ENCODE data around the gene ZNF568. TPM values are rescaled to one million over a fixed set of nuclear protein-coding genes. Genes with fewer than 3 reads are reported as not detected.

ZNF568 gene
- 4.3 TPM for total RNA-seq

GRCh38 chr19:36915992-36916830 lies at the start of gene ZNF568, which contains the start of gene ZNF829:
Gene ZNF568 (plus strand): TSS chr19:36916332. CDS start chr19:36922771, 6,439 bp downstream.
Gene ZNF829 (minus strand): TSS chr19:36916291. CDS start chr19:36915167, 1,124 bp downstream.
- Histone ChIP-seq H3K27me3 (ENCODE audit: insufficient read depth, low read length) (no peaks in the 10 kb centered on the region), H3K4me1 (ENCODE audit: insufficient read depth, low read length) (peaks cover 12% of the 10 kb centered on the region), H3K9me3 (ENCODE audit: low read depth, low read length) (peaks cover 5% of the 10 kb centered on the region), H3K4me3 (ENCODE audit: low read length) (peak within 1 kb of the TSS; percentile 52)

DNA sequence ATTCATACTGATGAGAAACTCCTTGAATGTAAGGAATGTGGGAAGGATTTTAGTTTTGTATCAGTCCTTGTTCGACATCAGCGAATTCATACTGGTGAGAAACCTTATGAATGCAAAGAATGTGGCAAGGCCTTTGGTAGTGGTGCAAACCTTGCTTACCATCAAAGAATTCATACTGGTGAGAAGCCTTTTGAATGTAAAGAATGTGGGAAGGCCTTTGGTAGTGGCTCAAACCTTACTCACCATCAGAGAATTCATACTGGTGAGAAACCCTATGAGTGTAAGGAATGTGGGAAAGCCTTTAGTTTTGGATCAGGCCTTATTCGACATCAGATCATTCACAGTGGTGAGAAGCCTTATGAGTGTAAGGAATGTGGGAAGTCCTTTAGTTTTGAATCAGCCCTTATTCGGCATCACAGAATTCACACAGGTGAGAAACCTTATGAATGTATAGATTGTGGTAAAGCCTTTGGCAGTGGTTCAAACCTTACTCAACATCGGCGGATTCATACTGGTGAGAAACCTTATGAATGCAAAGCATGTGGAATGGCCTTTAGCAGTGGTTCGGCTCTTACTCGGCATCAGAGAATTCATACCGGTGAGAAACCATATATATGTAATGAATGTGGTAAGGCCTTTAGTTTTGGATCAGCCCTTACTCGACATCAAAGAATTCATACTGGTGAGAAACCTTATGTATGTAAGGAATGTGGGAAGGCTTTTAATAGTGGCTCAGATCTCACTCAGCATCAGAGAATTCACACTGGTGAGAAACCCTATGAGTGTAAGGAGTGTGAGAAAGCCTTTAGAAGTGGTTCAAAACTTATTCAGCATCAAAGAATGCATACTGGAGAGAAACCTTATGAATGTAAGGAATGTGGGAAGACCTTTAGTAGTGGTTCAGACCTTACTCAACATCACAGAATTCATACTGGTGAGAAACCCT lies 38.9 kb upstream of the ZNF568 start:
- Histone ChIP-seq H3K4me3 (ENCODE audit: low read length) (no peak overlapping the region), H3K4me1 (ENCODE audit: insufficient read depth, low read length) (no peaks in the 10 kb centered on the region), H3K9me3 (ENCODE audit: low read depth, low read length) (peaks cover 97% of the 10 kb centered on the region), H3K27me3 (ENCODE audit: insufficient read depth, low read length) (no peaks in the 10 kb centered on the region)

DNA sequence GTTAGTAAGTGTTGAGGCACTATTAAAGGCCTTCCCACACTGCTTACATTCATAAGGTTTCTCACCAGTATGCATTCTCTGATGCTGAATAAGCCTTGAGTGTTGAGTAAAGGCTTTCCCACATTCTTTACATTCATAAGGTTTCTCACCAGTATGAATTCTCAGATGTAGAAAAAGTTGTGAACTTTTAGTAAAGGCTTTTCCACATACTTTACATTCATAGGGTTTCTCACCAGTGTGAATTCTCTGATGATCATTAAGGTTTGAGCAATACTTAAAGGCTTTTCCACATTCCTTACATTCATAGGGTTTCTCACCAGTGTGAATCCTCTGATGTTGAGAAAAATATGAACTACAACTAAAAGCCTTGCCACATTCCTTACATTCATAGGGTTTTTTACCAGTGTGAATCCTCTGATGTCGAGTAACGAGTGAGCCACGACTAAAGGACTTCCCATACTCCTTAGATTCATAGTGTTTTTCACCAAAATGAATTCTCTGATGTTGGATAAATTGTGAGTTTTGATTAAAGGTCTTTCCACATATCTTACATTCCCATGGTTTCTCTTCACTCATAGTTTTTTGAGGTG lies 24.3 kb upstream of the ZNF568 start:
- Histone ChIP-seq H3K4me3 (ENCODE audit: low read length) (no peak overlapping the region), H3K27me3 (ENCODE audit: insufficient read depth, low read length) (no peaks in the 10 kb centered on the region), H3K4me1 (ENCODE audit: insufficient read depth, low read length) (no peaks in the 10 kb centered on the region), H3K9me3 (ENCODE audit: low read depth, low read length) (peaks cover 92% of the 10 kb centered on the region)

- peaks cover 88% of the 10 kb centered on the region for H3K9me3 ChIP-seq (ENCODE audit: low read depth, low read length)
- H3K4me3 ChIP-seq (ENCODE audit: low read length) = no peak overlapping the region
- no peaks in the 10 kb centered on the region for H3K4me1 ChIP-seq (ENCODE audit: insufficient read depth, low read length)
- H3K27me3 ChIP-seq (ENCODE audit: insufficient read depth, low read length) = no peaks in the 10 kb centered on the region
Observed at GRCh38 chr19:36894849-36895383, 21.2 kb upstream of the ZNF568 start.

- H3K27me3 ChIP-seq (ENCODE audit: insufficient read depth, low read length) = no peaks in the 10 kb centered on the region
- H3K4me1 ChIP-seq (ENCODE audit: insufficient read depth, low read length) = no peaks in the 10 kb centered on the region
- H3K4me3 ChIP-seq (ENCODE audit: low read length) = no peak overlapping the region
- peaks cover 69% of the 10 kb centered on the region for H3K9me3 ChIP-seq (ENCODE audit: low read depth, low read length)
Observed at GRCh38 chr19:36898422-36898821, 17.7 kb upstream of the ZNF568 start.

DNA sequence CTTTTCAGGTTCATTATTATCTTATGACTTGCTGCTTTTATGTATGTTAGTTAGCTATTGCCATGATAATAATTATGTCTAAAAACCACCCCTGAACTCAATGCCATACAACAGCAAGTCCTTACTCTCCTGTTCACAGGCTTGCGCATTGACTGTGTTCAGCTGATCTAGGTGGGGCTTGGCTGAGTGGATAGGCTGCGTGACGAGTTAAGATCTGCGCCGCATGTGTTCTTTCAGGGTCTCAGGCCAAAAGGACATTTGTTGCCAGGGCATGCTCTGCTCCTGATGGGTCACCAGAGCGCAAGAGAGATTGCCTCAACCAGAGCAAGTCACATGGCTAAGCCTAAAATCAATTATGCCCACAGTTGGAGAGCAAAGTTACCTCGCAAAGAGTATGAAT lies 859 bp downstream of the ZNF568 start:
- peaks cover 5% of the 10 kb centered on the region for H3K9me3 ChIP-seq (ENCODE audit: low read depth, low read length)

GRCh38 chr19:36918090-36918489 lies 2.0 kb downstream of the ZNF568 start:
- Histone ChIP-seq H3K4me1 (ENCODE audit: insufficient read depth, low read length) (peaks cover 12% of the 10 kb centered on the region), H3K9me3 (ENCODE audit: low read depth, low read length) (peaks cover 3% of the 10 kb centered on the region), H3K27me3 (ENCODE audit: insufficient read depth, low read length) (no peaks in the 10 kb centered on the region), H3K4me3 (ENCODE audit: low read length) (no peak overlapping the region)

More for the DNA sequence above, 859 bp downstream of the ZNF568 start:
- peaks cover 12% of the 10 kb centered on the region for H3K4me1 ChIP-seq (ENCODE audit: insufficient read depth, low read length)
- peak overlapping the region; percentile 52 for H3K4me3 ChIP-seq (ENCODE audit: low read length)
- H3K27me3 ChIP-seq (ENCODE audit: insufficient read depth, low read length) = no peaks in the 10 kb centered on the region

DNA sequence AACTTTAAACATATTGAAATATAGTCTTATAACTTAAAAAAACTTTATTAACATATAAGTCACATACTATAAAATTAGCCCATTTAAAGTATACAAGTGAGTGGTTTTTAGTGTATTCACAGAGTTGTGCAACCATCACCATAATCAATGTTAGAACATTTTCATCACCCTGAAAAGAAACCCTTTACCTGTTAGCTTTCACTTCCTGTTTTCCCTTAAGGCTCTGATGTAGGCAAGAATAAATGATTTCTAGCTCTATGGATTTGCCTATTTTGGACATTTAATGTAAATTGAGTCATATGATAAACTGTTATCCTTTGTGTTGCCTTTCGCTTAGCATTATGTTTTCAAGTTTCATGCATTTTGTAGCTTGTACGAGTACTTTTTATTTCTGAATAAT lies 15.6 kb downstream of the ZNF568 start:
- Histone ChIP-seq H3K4me1 (ENCODE audit: insufficient read depth, low read length) (no peaks in the 10 kb centered on the region), H3K27me3 (ENCODE audit: insufficient read depth, low read length) (no peaks in the 10 kb centered on the region), H3K9me3 (ENCODE audit: low read depth, low read length) (peaks cover 28% of the 10 kb centered on the region), H3K4me3 (ENCODE audit: low read length) (no peak overlapping the region)

- Histone ChIP-seq H3K27me3 (ENCODE audit: insufficient read depth, low read length) (no peaks in the 10 kb centered on the region), H3K9me3 (ENCODE audit: low read depth, low read length) (peaks cover 21% of the 10 kb centered on the region)
Observed at GRCh38 chr19:36939153-36939552, 23.0 kb downstream of the ZNF568 start.

GRCh38 chr19:36950335-36951119 lies 34.4 kb downstream of the ZNF568 start:
- H3K4me1 ChIP-seq (ENCODE audit: insufficient read depth, low read length) = no peaks in the 10 kb centered on the region
- no peak overlapping the region for H3K4me3 ChIP-seq (ENCODE audit: low read length)
- peaks cover 67% of the 10 kb centered on the region for H3K9me3 ChIP-seq (ENCODE audit: low read depth, low read length)
- H3K27me3 ChIP-seq (ENCODE audit: insufficient read depth, low read length) = no peaks in the 10 kb centered on the region

More at GRCh38 chr19:36939153-36939552, 23.0 kb downstream of the ZNF568 start:
- H3K4me3 ChIP-seq (ENCODE audit: low read length) = no peak overlapping the region
- H3K4me1 ChIP-seq (ENCODE audit: insufficient read depth, low read length) = no peaks in the 10 kb centered on the region

GRCh38 chr19:36962346-36962745 lies 46.2 kb downstream of the ZNF568 start:
- Histone ChIP-seq H3K27me3 (ENCODE audit: insufficient read depth, low read length) (no peaks in the 10 kb centered on the region), H3K4me3 (ENCODE audit: low read length) (no peak overlapping the region), H3K9me3 (ENCODE audit: low read depth, low read length) (peaks cover 32% of the 10 kb centered on the region), H3K4me1 (ENCODE audit: insufficient read depth, low read length) (no peaks in the 10 kb centered on the region)

GRCh38 chr19:36963280-36963679 lies 47.1 kb downstream of the ZNF568 start:
- Histone ChIP-seq H3K27me3 (ENCODE audit: insufficient read depth, low read length) (no peaks in the 10 kb centered on the region), H3K9me3 (ENCODE audit: low read depth, low read length) (peaks cover 23% of the 10 kb centered on the region), H3K4me3 (ENCODE audit: low read length) (no peak overlapping the region), H3K4me1 (ENCODE audit: insufficient read depth, low read length) (no peaks in the 10 kb centered on the region)

DNA sequence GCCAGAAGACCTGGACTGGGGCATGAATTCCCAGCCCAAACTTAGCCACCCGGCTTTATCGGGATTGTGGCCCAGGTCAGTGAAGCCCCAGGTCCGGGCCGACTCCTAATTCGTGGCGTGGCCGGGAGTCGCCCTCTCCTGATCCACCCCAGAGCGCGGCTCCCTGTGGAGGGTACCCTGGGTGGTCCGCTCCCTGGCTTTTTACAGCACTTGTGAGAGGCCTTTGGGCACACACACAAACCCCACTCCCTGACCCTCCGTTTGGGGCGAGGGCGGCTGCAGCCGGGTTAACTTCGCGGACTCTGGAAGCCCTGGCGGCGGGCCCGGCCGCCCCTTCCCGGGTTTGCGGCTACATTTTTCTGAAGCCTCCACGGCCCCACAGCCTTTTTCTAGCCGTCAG lies 56.4 kb downstream of the ZNF568 start:
- Histone ChIP-seq H3K27me3 (ENCODE audit: insufficient read depth, low read length) (no peaks in the 10 kb centered on the region), H3K4me1 (ENCODE audit: insufficient read depth, low read length) (peaks cover 18% of the 10 kb centered on the region), H3K9me3 (ENCODE audit: low read depth, low read length) (no peaks in the 10 kb centered on the region), H3K4me3 (ENCODE audit: low read length) (peak overlapping the region; percentile 65)
